Measurements from ENCODE around the gene KLHL14. TPM values are rescaled to one million over a fixed set of nuclear protein-coding genes. Genes with fewer than 3 reads are reported as not detected.

Gene KLHL14
- polyA plus RNA-seq, 3 donors: 26.8 to 28.1 (median 27.0) TPM

GRCh38 chr18:32730068-32730467, 42.8 kb downstream of the KLHL14 start:
- no peak for DNase-seq (ENCODE audit: low read depth in 3 of 3, low spot score in 2 of 3)

- DNase-seq (ENCODE audit: low read depth in 3 of 3, low spot score in 2 of 3): no peak
Observed at GRCh38 chr18:32724071-32724749, 48.6 kb downstream of the KLHL14 start.

- no peak for DNase-seq (ENCODE audit: low read depth in 3 of 3, low spot score in 2 of 3)
Observed at GRCh38 chr18:32722279-32722678, 50.5 kb downstream of the KLHL14 start.

- no peak for DNase-seq (ENCODE audit: low read depth in 3 of 3, low spot score in 2 of 3)
Observed at GRCh38 chr18:32717126-32717525, 55.7 kb downstream of the KLHL14 start.

GRCh38 chr18:32714571-32715148, 58.2 kb downstream of the KLHL14 start:
- DNase-seq (ENCODE audit: low read depth in 3 of 3, low spot score in 2 of 3): peak; percentile 67 to 83 (median 79)

- DNase-seq (ENCODE audit: low read depth in 3 of 3, low spot score in 2 of 3): no peak
Observed at GRCh38 chr18:32712860-32713259, 60.0 kb downstream of the KLHL14 start.

- no peak for DNase-seq (ENCODE audit: low read depth in 3 of 3, low spot score in 2 of 3)
Observed at GRCh38 chr18:32711862-32712261, 61.0 kb downstream of the KLHL14 start.

GRCh38 chr18:32707586-32707985, 65.2 kb downstream of the KLHL14 start:
- no peak for DNase-seq (ENCODE audit: low read depth in 3 of 3, low spot score in 2 of 3)

GRCh38 chr18:32707147-32707546, 65.7 kb downstream of the KLHL14 start:
- no peak for DNase-seq (ENCODE audit: low read depth in 3 of 3, low spot score in 2 of 3)

- no peak for DNase-seq (ENCODE audit: low read depth in 3 of 3, low spot score in 2 of 3)
Observed at GRCh38 chr18:32701313-32701712, 71.5 kb downstream of the KLHL14 start.

- no peak for DNase-seq (ENCODE audit: low read depth in 3 of 3, low spot score in 2 of 3)
Observed at GRCh38 chr18:32698153-32698552, 74.7 kb downstream of the KLHL14 start.

GRCh38 chr18:32696376-32696775, 76.4 kb downstream of the KLHL14 start:
- no peak for DNase-seq (ENCODE audit: low read depth in 3 of 3, low spot score in 2 of 3)

- no peak for DNase-seq (ENCODE audit: low read depth in 3 of 3, low spot score in 2 of 3)
Observed at GRCh38 chr18:32695534-32695933, 77.3 kb downstream of the KLHL14 start.

GRCh38 chr18:32688821-32689220, 84.0 kb downstream of the KLHL14 start:
- DNase-seq (ENCODE audit: low read depth in 3 of 3, low spot score in 2 of 3): no peak

- DNase-seq (ENCODE audit: low read depth in 3 of 3, low spot score in 2 of 3): no peak
Observed at GRCh38 chr18:32684940-32685339, 87.9 kb downstream of the KLHL14 start.

GRCh38 chr18:32684096-32684495, 88.7 kb downstream of the KLHL14 start:
- no peak for DNase-seq (ENCODE audit: low read depth in 3 of 3, low spot score in 2 of 3)

GRCh38 chr18:32683044-32683443, 89.8 kb downstream of the KLHL14 start:
- no peak for DNase-seq (ENCODE audit: low read depth in 3 of 3, low spot score in 2 of 3)

GRCh38 chr18:32677578-32677977, 95.2 kb downstream of the KLHL14 start:
- no peak for DNase-seq (ENCODE audit: low read depth in 3 of 3, low spot score in 2 of 3)

GRCh38 chr18:32674491-32674890, 98.3 kb downstream of the KLHL14 start:
- DNase-seq (ENCODE audit: low read depth in 3 of 3, low spot score in 2 of 3): no peak

GRCh38 chr18:32672398-32672797, 100.4 kb downstream of the KLHL14 start:
- no peak for DNase-seq (ENCODE audit: low read depth in 3 of 3, low spot score in 2 of 3)

GRCh38 chr18:32670727-32671126, 102.1 kb downstream of the KLHL14 start:
- no peak for DNase-seq (ENCODE audit: low read depth in 3 of 3, low spot score in 2 of 3)

GRCh38 chr18:32669549-32670165, 103.2 kb downstream of the KLHL14 start:
- no peak for DNase-seq (ENCODE audit: low read depth in 3 of 3, low spot score in 2 of 3)
